A549 (cell line): ENCODE data around the gene IL4R.

Experiments used
- EP300 ChIP-seq, 2 experiments: fragments of >200 bp; sonication (Bioruptor Twin); formaldehyde crosslinking; IDR thresholded peaks; 2 replicates in 1 of 2; 3 replicates in 1 of 2; pipeline ENCODE4 v1.6.1; 2016 to 2017
- KDM1A ChIP-seq: fragments of 200-600 bp; sonication (generic); IDR thresholded peaks from 2 replicates; pipeline ENCODE4 v1.6.1; 2016; ENCODE audit warnings: low read depth, mild to moderate bottlenecking
- MAFK ChIP-seq: fragments of 450-650 bp; IDR thresholded peaks from 2 replicates; pipeline ENCODE4 v1.6.1; 2014; ENCODE audit not compliant: partially characterized antibody
- NFE2L2 ChIP-seq: fragments of 150-350 bp; conservative IDR thresholded peaks from 2 replicates; pipeline ENCODE4 v1.6.1; 2014; ENCODE audit warnings: low read length
- PBX3 ChIP-seq: IDR thresholded peaks from 2 replicates; pipeline ENCODE4 v1.6.1; 2012
- POLR2A ChIP-seq: IDR thresholded peaks from 2 replicates; pipeline ENCODE4 v1.6.1; 2012; ENCODE audit warnings: mild to moderate bottlenecking, low read length
- RNF2 ChIP-seq: fragments of 200-600 bp; sonication (generic); IDR thresholded peaks from 2 replicates; pipeline ENCODE4 v1.6.1; 2016; ENCODE audit warnings: low read depth, mild to moderate bottlenecking, antibody characterized with exemption, moderate library complexity, borderline replicate concordance
- USF2 ChIP-seq: fragments of 450-650 bp; IDR thresholded peaks from 2 replicates; pipeline ENCODE4 v1.6.1; 2014; ENCODE audit warnings: antibody characterized with exemption
- ZC3H11A ChIP-seq: fragments of 450-650 bp; IDR thresholded peaks from 2 replicates; pipeline ENCODE4 v1.6.1; 2014; ENCODE audit warnings: antibody characterized with exemption, mild to moderate bottlenecking
- ZFP36 ChIP-seq: fragments of 450-650 bp; IDR thresholded peaks from 2 replicates; pipeline ENCODE4 v1.6.1; 2014; ENCODE audit warnings: borderline replicate concordance; ENCODE audit not compliant: partially characterized antibody
- TF ChIP-seq, protein P1 (sequence below): fragments of >200 bp; sonication (Bioruptor Twin); formaldehyde crosslinking; IDR thresholded peaks from 3 replicates; pipeline ENCODE4 v1.5.1; 2016

- TF ChIP-seq POLR2A (no peak), MAFK (no peak), KDM1A (no peak), NFE2L2 (no peak), RNF2 (no peak), PBX3 (no peak), ZFP36 (no peak), USF2 (no peak), ZC3H11A (no peak), EP300 (IDR thresholded peaks at IDR 0.05) (no peak)
- TF ChIP-seq, protein P1, sequence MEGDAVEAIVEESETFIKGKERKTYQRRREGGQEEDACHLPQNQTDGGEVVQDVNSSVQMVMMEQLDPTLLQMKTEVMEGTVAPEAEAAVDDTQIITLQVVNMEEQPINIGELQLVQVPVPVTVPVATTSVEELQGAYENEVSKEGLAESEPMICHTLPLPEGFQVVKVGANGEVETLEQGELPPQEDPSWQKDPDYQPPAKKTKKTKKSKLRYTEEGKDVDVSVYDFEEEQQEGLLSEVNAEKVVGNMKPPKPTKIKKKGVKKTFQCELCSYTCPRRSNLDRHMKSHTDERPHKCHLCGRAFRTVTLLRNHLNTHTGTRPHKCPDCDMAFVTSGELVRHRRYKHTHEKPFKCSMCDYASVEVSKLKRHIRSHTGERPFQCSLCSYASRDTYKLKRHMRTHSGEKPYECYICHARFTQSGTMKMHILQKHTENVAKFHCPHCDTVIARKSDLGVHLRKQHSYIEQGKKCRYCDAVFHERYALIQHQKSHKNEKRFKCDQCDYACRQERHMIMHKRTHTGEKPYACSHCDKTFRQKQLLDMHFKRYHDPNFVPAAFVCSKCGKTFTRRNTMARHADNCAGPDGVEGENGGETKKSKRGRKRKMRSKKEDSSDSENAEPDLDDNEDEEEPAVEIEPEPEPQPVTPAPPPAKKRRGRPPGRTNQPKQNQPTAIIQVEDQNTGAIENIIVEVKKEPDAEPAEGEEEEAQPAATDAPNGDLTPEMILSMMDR, result no peak
Observed at GRCh38 chr16:27291106-27291505, 22.7 kb upstream of the IL4R start.
